HEK293T (cell line): ENCODE measurements around the gene CDH13.

Experiments
- CTCF ChIA-PET: fragments of 350-600 bp; formaldehyde crosslinking; extraction: SDS; loops from one replicate; lab custom pipeline; 2021; ENCODE audit warnings: antibody characterized with exemption, inconsistent platforms; lab: Yijun Ruan, JAX
- POLR2A ChIA-PET: fragments of 350-600 bp; formaldehyde crosslinking; extraction: SDS; loops from one replicate; lab custom pipeline; 2020; ENCODE audit warnings: antibody characterized with exemption, inconsistent platforms; lab: Yijun Ruan, JAX
- DNase-seq: peaks from one replicate; pipeline ENCODE4 v3.0.0; 2012; ENCODE audit warnings: mixed read lengths; ENCODE audit errors: extremely low spot score
- ARNT ChIP-seq: fragments of 450-650 bp; IDR thresholded peaks from 2 replicates; pipeline ENCODE4 v1.6.1; 2017; ENCODE audit warnings: mild to moderate bottlenecking
- BHLHE40 ChIP-seq: fragments of 450-650 bp; IDR thresholded peaks from 2 replicates; pipeline ENCODE4 v1.6.1; 2016; ENCODE audit warnings: mild to moderate bottlenecking, moderate library complexity, borderline replicate concordance
- CTBP1 ChIP-seq: fragments of 450-650 bp; IDR thresholded peaks from 2 replicates; pipeline ENCODE4 v1.6.1; 2016; ENCODE audit warnings: borderline replicate concordance
- ELF4 ChIP-seq: fragments of 450-650 bp; IDR thresholded peaks from 2 replicates; pipeline ENCODE4 v1.6.1; 2017; ENCODE audit warnings: antibody characterized with exemption
- FOXA1 ChIP-seq: fragments of 450-650 bp; IDR thresholded peaks from 2 replicates; pipeline ENCODE4 v1.6.1; 2016; ENCODE audit warnings: mild to moderate bottlenecking
- FOXK2 ChIP-seq: fragments of 450-650 bp; IDR thresholded peaks from 2 replicates; pipeline ENCODE4 v1.6.1; 2016; ENCODE audit warnings: mild to moderate bottlenecking
- FOXM1 ChIP-seq: fragments of 450-650 bp; IDR thresholded peaks from 2 replicates; pipeline ENCODE4 v1.6.1; 2017; ENCODE audit warnings: mild to moderate bottlenecking, borderline replicate concordance
- HDGF ChIP-seq: fragments of 450-650 bp; IDR thresholded peaks from 2 replicates; pipeline ENCODE4 v1.6.1; 2017; ENCODE audit warnings: antibody characterized with exemption, borderline replicate concordance
- L3MBTL2 ChIP-seq: fragments of 450-650 bp; conservative IDR thresholded peaks from 2 replicates; pipeline ENCODE4 v1.6.1; 2016; ENCODE audit warnings: mild to moderate bottlenecking
- LEF1 ChIP-seq: fragments of 450-650 bp; IDR thresholded peaks from 2 replicates; pipeline ENCODE4 v1.6.1; 2017; ENCODE audit warnings: mild to moderate bottlenecking, borderline replicate concordance
- NFRKB ChIP-seq: fragments of 450-650 bp; IDR thresholded peaks from 2 replicates; pipeline ENCODE4 v1.6.1; 2016; ENCODE audit warnings: mild to moderate bottlenecking, moderate library complexity
- PKNOX1 ChIP-seq: fragments of 450-650 bp; IDR thresholded peaks from 2 replicates; pipeline ENCODE4 v1.6.1; 2016
- SP1 ChIP-seq: fragments of 450-650 bp; IDR thresholded peaks from 2 replicates; pipeline ENCODE4 v1.6.1; 2017
- SUZ12 ChIP-seq: fragments of 450-650 bp; IDR thresholded peaks from 2 replicates; pipeline ENCODE4 v1.6.1; 2016; ENCODE audit warnings: mild to moderate bottlenecking
- TARDBP ChIP-seq: fragments of 450-650 bp; IDR thresholded peaks from 2 replicates; pipeline ENCODE4 v1.6.1; 2016
- ZNF384 ChIP-seq: fragments of 450-650 bp; IDR thresholded peaks from 2 replicates; pipeline ENCODE4 v1.6.1; 2016

CDH13 gene

GRCh38 chr16:83312718-83313245, 686.0 kb downstream of the CDH13 start:
- CTCF ChIA-PET = no interaction called here
- no peak for TF ChIP-seq HDGF
- TF ChIP-seq FOXA1 = no peak
- no peak for TF ChIP-seq LEF1
- TF ChIP-seq ZNF384 = no peak
- TF ChIP-seq ARNT = no peak
- TF ChIP-seq FOXM1 = no peak
- no peak for TF ChIP-seq PKNOX1
- no peak for TF ChIP-seq TARDBP
- TF ChIP-seq L3MBTL2 = no peak
- TF ChIP-seq NFRKB = no peak
- TF ChIP-seq FOXK2 = no peak
- no peak for TF ChIP-seq SUZ12
- TF ChIP-seq BHLHE40 = no peak
- TF ChIP-seq CTBP1 = no peak
- no peak for DNase-seq
- POLR2A ChIA-PET = no interaction called here

- CTCF ChIA-PET = no interaction called here
- POLR2A ChIA-PET = no interaction called here
- no peak for DNase-seq
- TF ChIP-seq ELF4 (no peak), PKNOX1 (no peak), FOXA1 (no peak), BHLHE40 (no peak), HDGF (no peak), SUZ12 (no peak), FOXM1 (no peak), FOXK2 (no peak)
Observed at GRCh38 chr16:83315271-83315670, 688.5 kb downstream of the CDH13 start.

- CTCF ChIA-PET = no interaction called here
- POLR2A ChIA-PET = no interaction called here
- TF ChIP-seq L3MBTL2 = no peak
- TF ChIP-seq ARNT = no peak
- TF ChIP-seq FOXK2 = no peak
- no peak for TF ChIP-seq HDGF
- no peak for TF ChIP-seq CTBP1
- no peak for TF ChIP-seq BHLHE40
- TF ChIP-seq NFRKB = no peak
- no peak for TF ChIP-seq ZNF384
- no peak for TF ChIP-seq LEF1
- no peak for TF ChIP-seq FOXM1
- no peak for TF ChIP-seq SUZ12
- TF ChIP-seq SP1 = no peak
- TF ChIP-seq ELF4 = no peak
- no peak for TF ChIP-seq FOXA1
- no peak for TF ChIP-seq TARDBP
- TF ChIP-seq PKNOX1 = no peak
- no peak for DNase-seq
Observed at GRCh38 chr16:83316458-83316857, 689.7 kb downstream of the CDH13 start.

GRCh38 chr16:83318390-83318789, 691.6 kb downstream of the CDH13 start:
- ChIA-PET POLR2A (no interaction called here), CTCF (no interaction called here)
- DNase-seq = no peak

GRCh38 chr16:83328936-83329335, 702.2 kb downstream of the CDH13 start:
- DNase-seq = no peak
- ChIA-PET POLR2A (no interaction called here), CTCF (no interaction called here)
- TF ChIP-seq L3MBTL2 (no peak), PKNOX1 (no peak), SP1 (no peak), FOXA1 (no peak), NFRKB (no peak), FOXM1 (no peak), HDGF (no peak), ELF4 (no peak), ZNF384 (no peak)

More at GRCh38 chr16:83318390-83318789, 691.6 kb downstream of the CDH13 start:
- TF ChIP-seq BHLHE40 = no peak
- TF ChIP-seq L3MBTL2 = no peak
- TF ChIP-seq FOXA1 = no peak
- no peak for TF ChIP-seq LEF1
- TF ChIP-seq ZNF384 = no peak
- TF ChIP-seq ARNT = no peak
- no peak for TF ChIP-seq CTBP1
- no peak for TF ChIP-seq PKNOX1
- no peak for TF ChIP-seq FOXK2
- TF ChIP-seq TARDBP = no peak
- no peak for TF ChIP-seq SUZ12
- no peak for TF ChIP-seq FOXM1
- no peak for TF ChIP-seq ELF4
- no peak for TF ChIP-seq NFRKB
- no peak for TF ChIP-seq SP1
- TF ChIP-seq HDGF = no peak
